NB4 (cell line): ENCODE data around the gene MAN2A1.

Experiments
- CTCF ChIP-seq: IDR thresholded peaks from one replicate; pipeline ENCODE4 v1.5.1; 2012; ENCODE audit warnings: low read depth, low read length
- TF ChIP-seq, protein P1 (sequence below): IDR thresholded peaks from 2 replicates; pipeline ENCODE4 v1.6.1; 2011; ENCODE audit warnings: low read depth, low read length

DNA sequence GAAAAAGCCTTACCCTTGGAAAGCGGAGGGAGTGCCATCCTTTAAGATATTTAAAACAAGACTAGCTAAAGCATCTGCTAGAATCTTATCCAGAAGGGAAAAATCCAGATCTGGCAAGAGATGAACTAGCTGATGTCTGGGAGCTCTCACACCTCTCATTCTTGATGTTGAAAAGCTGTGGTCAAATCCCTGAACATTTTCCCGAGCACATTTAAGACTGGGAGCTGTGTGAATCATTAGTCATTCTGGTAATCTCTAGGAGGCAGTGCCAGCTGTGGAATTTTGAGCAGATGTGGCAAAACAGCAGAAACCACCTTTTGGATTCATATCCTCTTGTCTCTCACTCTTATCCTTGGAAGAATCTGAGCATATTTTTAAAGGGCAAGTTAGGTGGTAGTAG, 218.0 kb downstream of the MAN2A1 start:
- no peak for TF ChIP-seq CTCF
- TF ChIP-seq, protein P1, sequence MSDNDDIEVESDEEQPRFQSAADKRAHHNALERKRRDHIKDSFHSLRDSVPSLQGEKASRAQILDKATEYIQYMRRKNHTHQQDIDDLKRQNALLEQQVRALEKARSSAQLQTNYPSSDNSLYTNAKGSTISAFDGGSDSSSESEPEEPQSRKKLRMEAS: no peak
